HG03095 (cell line): Measurements from ENCODE around the gene COQ5.

Source experiments
- ATAC-seq: cut with Tn5 transposase; IDR thresholded peaks from one replicate; pipeline ENCODE4 v1.9.1; 2021; ENCODE audit warnings: moderate library complexity; ENCODE audit not compliant: unreplicated experiment

Gene COQ5

GRCh38 chr12:120460157-120460556, 68.8 kb downstream of the COQ5 start:
- ATAC-seq: no peak

DNA sequence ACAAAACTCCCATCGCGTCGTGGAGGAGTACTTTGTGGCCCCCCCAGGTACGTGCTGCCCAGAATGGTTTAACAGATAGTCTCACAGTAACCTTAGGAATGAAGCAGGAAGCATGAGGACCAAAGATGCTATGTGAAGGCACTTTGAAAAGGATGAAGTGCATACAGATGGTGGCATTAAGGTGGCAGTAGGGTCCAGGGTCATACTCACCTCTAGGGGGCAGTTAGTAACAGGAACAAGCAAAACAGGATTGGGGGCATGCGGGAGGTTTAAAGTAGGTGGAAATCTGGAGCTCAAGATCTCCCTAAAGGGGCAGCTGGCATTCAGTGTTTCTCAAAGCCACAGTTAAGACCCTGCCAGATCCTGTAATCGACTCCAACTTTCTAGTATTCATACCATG, 71.8 kb downstream of the COQ5 start:
- no peak for ATAC-seq

DNA sequence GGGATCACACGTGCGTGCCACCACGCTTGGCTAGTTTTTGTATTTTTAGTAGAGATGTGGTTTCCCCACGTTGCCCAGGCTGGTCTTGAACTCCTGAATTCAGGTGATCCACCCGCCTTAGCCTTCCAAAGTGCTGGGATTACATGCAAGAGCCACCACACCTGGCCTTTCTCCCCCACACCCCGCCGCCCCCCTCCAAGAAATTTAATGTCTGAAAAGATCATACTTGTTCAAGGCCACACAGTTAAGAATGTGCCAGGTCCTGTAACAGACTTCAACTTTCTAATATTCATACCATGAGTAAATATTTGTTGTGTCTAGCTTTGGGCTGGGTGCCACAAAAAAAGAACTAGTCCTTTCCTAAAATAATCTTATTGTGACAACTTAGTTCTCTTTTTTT, 73.7 kb downstream of the COQ5 start:
- ATAC-seq: no peak

- no peak for ATAC-seq
These were observed 75.0 kb downstream of the COQ5 start for GRCh38 chr12:120453977-120454376.
